ENCODE measurements around the gene P2RY8.

GRCh38 chrX:1500701-1501624 is 36.0 kb downstream of the P2RY8 start:
- TF ChIP-seq CREB1 (IDR thresholded peaks at IDR 0.05; ENCODE audit: low read depth) (no peak), EP300 (IDR thresholded peaks at IDR 0.05; ENCODE audit: borderline replicate concordance) (no peak), MAX (IDR thresholded peaks at IDR 0.05) (no peak), NFIC (IDR thresholded peaks at IDR 0.05) (no peak), TAF1 (IDR thresholded peaks at IDR 0.05; ENCODE audit: low read depth) (no peak), REST (IDR thresholded peaks at IDR 0.05; ENCODE audit: low read depth) (no peak), EGR1 (IDR thresholded peaks at IDR 0.05) (no peak), CEBPB (IDR thresholded peaks at IDR 0.05) (no peak)

Data from Ishikawa (cell line).